ENCODE measurements around the gene HDHD5. TPM values are rescaled to one million over a fixed set of nuclear protein-coding genes. Genes with fewer than 3 reads are reported as not detected.

Gene HDHD5
- total and polyA plus RNA-seq, 7 donors = 26.7 to 49.0 (median 33.9) TPM

DNA sequence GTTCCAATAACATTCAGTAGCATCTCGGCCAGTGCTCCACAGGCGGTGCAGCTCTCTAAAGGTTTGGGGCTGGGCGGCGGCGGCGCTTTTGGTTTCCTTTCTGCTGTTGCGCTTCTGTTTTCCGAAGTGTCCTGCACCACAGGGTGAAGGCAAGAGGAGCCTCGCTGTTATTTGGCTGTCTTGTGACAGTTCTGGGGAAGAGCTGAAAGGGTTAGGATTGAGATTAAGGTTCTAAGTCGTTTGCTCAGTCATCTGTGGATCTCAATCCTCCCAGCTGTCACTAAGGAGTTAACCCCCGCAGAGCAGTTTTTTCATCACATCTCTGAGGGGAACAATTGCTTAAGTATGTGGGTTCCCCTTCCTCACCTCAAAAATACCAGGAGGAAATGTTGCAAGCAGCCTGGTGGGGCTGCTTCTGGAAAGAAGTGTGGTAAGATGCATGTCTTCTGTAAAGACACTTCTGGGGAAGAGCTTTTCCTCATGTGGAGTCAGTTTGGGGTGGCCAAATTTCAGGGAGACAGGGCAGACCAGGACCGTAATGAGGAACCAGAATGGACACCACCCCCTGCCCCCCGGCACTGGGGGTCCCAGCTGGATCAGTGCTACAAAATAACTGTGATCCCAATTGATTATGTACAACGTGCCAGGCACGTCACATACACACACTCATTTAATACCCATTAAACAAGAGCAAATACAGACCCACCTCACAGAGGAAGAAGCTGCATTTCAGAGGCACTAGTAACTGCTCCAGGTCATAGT, 52.1 kb downstream of the HDHD5 start:
- H3K4me1 ChIP-seq = no peaks in the 10 kb centered on the region
- no peak for TF ChIP-seq EP300 (IDR thresholded peaks at IDR 0.05)
- no peak for TF ChIP-seq POLR2AphosphoS5 (IDR thresholded peaks at IDR 0.05)
- no peak for TF ChIP-seq POLR2A (IDR thresholded peaks at IDR 0.05)
- no peak for TF ChIP-seq CTCF (IDR thresholded peaks at IDR 0.05)
- no peak overlapping the region for H3K4me3 ChIP-seq
- peak overlapping the region in 1 of 4 donors; percentile 14 for H3K27ac ChIP-seq
- 55 to 79% methylated on average over 15 of the region's 15 CpGs for WGBS, 2 donors
- no peaks in the 10 kb centered on the region for H3K9me3 ChIP-seq
- no peaks in the 10 kb centered on the region for H3K27me3 ChIP-seq
- intact Hi-C loops (cut with DNase I) = no loop called here
- DNase-seq = peak; percentile 59
- peaks cover 0 to 67% (median 18%) of the 10 kb centered on the region in 4 donors for H3K36me3 ChIP-seq

- no peaks in the 10 kb centered on the region for H3K27me3 ChIP-seq
These were observed 52.8 kb downstream of the HDHD5 start for GRCh38 chr22:17106161-17106784.

GRCh38 chr22:17105143-17106129, 53.6 kb downstream of the HDHD5 start:
- 89 to 90% methylated on average over 22 of the region's 22 CpGs for WGBS, 2 donors
- TF ChIP-seq POLR2A (IDR thresholded peaks at IDR 0.05) = no peak
- no peak for TF ChIP-seq CTCF (IDR thresholded peaks at IDR 0.05)
- TF ChIP-seq EP300 (IDR thresholded peaks at IDR 0.05) = no peak
- TF ChIP-seq POLR2AphosphoS5 (IDR thresholded peaks at IDR 0.05) = no peak
- Histone ChIP-seq H3K9me3 (no peaks in the 10 kb centered on the region), H3K4me3 (no peak overlapping the region), H3K27me3 (no peaks in the 10 kb centered on the region), H3K4me1 (no peaks in the 10 kb centered on the region), H3K27ac (no peak overlapping the region), H3K36me3 (peaks cover 0 to 82% (median 28%) of the 10 kb centered on the region in 4 donors)
- intact Hi-C loops (cut with DNase I) = no loop called here
- DNase-seq = peak; percentile 43

More at GRCh38 chr22:17106161-17106784, 52.8 kb downstream of the HDHD5 start:
- H3K9me3 ChIP-seq = no peaks in the 10 kb centered on the region
- H3K36me3 ChIP-seq = peaks cover 0 to 74% (median 23%) of the 10 kb centered on the region in 4 donors
- no peaks in the 10 kb centered on the region for H3K4me1 ChIP-seq
- DNase-seq = peak; percentile 56
- intact Hi-C loops (cut with DNase I) = no loop called here
- H3K27ac ChIP-seq = no peak overlapping the region
- TF ChIP-seq POLR2A (IDR thresholded peaks at IDR 0.05) (no peak), EP300 (IDR thresholded peaks at IDR 0.05) (no peak)
- no peak overlapping the region for H3K4me3 ChIP-seq
- WGBS, 2 donors = 86% methylated on average over 12 of the region's 12 CpGs

- no peaks in the 10 kb centered on the region for H3K27me3 ChIP-seq
- intact Hi-C loops (cut with DNase I) = no loop called here
- 87% methylated on average over 14 of the region's 14 CpGs for WGBS, 2 donors
- TF ChIP-seq EP300 (IDR thresholded peaks at IDR 0.05) (no peak), POLR2A (IDR thresholded peaks at IDR 0.05) (no peak), CTCF (IDR thresholded peaks at IDR 0.05) (no peak), POLR2AphosphoS5 (IDR thresholded peaks at IDR 0.05) (no peak)
- H3K4me1 ChIP-seq = no peaks in the 10 kb centered on the region
- H3K27ac ChIP-seq = no peak overlapping the region
- peaks cover 0 to 86% (median 28%) of the 10 kb centered on the region in 4 donors for H3K36me3 ChIP-seq
- DNase-seq = peak; percentile 47
- no peaks in the 10 kb centered on the region for H3K9me3 ChIP-seq
- H3K4me3 ChIP-seq = no peak overlapping the region
These were observed 54.6 kb downstream of the HDHD5 start for GRCh38 chr22:17104336-17104935.

All from sigmoid colon (tissue), 7 donors.